Kidney capillary endothelial cell (primary cell): ENCODE measurements around the gene ARMC7.
"Not testable (repeated sequence)": the region's sequence is repeated elsewhere in the genome, so short reads cannot be mapped to it uniquely, and the experiment has no call there.

Experiments
- DNase-seq: peaks from one replicate; pipeline ENCODE4 v3.0.0-alpha.2; 2018; ENCODE audit warnings: low spot score

Gene ARMC7

DNA sequence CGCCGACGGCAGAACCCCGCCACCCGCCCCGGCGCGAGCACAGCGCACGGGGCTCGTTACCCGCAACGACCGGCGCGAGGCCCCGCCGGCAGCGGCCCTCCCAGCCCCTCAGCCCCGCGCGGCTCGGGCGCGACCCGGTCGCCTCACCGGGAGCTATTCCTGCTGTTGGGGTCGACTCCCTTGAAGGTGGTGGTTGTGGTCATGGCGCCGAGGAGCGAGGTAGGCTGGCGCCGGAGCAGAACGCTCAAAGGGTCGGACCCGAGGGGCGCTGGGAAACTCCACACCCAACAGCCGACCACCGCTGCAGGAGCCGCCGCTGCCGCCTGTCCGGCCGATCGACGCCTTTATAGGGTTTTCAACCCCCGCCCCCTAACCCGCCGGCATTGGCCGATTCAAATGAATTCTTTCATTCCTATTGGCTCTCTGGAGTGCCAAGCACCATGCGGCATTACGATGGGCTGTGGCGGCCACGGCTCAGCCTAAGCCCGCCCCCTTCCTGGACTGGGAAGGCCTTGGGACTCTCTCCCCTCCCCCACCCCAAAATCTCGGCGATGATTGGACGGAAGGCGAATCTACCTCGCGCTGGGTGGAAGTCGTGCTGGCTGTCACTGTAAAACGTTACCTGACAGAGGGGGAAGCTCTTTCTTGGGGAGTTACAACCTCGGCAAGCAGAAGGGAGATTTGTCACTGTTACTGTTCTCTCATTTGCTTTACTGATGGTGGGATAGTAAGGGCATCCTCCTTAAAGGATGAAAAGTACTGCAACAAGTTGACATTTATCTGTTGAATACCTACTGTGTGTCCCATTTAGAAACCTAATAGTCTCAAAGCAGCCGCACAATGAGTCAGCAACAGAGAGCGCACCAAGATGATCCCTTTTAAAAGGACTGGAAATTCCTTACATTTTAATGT, 44.7 kb downstream of the ARMC7 start, which contains the start of gene JPT1:
JPT1 (minus strand) TSS at position 318 of the 912 bp plus-strand sequence; CDS start at position 203, 115 bp downstream.
- peak; percentile 99 for DNase-seq

DNA sequence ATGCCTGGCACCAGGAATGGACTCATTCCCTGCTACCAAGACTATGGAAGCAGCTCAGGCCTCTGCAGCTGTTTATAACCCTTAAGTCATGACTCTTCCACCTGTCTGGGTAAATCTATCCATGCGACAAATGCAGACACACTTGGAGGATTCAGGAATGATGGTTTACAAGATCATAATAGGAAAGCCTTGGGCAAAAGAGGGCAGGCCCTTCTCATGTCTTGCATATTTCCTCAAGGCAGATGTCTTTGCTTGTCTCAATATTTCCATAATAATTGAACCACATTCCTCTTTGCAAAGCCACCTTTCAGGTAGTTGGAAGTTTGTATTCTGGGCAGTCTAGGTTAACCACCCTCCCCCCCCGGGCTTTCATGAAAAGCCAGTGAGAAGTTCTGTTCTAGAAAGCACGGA, 45.4 kb downstream of the ARMC7 start:
- DNase-seq: no peak

DNA sequence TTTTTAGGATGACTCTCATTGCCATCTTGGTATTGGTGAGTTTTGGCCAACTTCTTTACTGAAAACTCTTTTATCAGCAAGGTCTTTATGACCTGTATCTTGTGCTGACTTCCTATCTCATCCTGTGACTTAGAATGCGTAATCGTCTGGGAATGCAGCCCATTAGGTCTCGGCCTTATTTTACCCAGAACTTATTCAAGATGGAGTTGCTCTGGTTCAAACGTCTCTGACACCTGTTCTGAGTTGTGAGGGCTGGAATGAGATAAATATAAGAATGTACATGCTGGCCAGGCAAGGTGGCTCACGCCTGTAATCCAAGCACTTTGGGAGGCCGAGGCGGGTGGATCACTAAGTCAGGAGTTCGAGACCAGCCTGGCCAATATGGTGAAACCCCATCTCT, 48.7 kb downstream of the ARMC7 start:
- not testable (repeated sequence) for DNase-seq

DNA sequence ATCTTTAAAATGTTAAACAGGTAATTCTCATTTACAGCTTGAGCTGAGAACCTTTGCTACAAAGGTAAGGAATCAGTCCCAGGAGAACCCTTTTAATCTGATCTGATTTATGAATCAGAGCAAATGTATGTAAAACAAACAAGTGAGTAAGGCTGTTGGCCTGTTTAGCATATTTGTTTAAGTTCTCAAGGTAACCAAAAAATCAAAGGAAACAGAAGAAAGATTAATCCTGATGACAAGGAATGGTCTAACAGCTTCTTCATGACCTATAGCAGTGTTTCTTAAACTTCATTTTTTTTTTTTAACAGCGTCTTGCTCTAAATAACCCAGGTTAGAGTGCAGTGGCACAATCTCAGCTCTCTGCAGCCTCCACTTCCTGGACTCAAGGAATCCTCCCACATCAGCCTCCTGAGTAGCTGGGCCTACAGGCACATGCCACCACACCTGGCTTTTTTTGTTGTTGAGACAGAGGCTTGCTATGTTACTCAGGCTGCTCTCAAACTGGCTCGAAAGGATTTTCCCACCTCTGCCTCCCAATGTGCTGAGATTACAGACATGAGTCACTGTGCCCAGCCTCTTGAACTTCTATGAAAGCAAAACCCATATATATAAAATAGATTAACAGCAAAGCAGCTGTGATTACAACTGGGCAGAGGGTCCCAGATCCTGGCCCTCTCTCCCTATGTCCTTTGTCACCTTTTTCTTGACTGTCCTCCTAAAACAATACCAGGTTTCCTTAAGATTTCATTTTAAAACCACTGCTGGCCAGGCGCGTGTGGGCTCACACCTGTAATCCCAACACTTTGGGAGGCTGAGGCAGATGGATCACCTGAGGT, 49.6 kb downstream of the ARMC7 start:
- no peak for DNase-seq

DNA sequence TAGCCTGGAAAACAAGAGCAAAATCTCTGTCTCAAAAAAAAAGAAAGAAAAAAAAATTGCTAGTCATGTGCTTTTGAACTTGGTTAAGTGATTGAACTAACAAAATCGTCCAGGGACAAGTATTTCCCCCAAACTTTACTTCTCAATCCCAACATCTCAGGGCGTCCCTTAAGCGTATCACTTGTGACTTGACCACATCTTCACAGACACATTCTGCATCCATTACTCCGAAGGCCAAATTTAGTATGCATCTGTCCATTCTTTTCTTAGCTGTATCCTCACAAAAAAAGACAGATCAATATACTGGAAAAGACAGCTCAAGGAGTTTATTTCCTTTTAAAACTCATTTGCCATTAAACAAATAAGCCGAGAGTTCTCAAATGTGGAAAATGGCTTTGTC, 50.4 kb downstream of the ARMC7 start:
- DNase-seq: no peak

DNA sequence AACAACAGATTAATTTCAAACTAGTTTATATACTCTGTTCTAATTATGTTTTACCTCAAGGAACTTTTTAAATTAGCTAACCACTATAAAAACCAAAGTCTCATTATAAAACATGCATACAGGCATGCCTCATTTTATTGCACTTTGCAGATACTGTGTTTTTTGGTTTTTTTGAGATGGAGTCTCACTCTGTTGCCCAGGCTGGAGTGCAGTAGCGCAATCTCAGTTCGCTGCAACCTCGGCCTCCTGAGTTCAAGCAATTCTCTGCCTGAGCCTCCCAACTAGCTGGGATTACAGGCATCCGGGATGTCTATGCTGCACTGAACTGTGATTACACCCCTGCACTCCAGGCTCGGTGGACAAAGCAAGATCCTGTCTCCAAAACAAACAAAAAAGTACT, 53.3 kb downstream of the ARMC7 start:
- no peak for DNase-seq

DNA sequence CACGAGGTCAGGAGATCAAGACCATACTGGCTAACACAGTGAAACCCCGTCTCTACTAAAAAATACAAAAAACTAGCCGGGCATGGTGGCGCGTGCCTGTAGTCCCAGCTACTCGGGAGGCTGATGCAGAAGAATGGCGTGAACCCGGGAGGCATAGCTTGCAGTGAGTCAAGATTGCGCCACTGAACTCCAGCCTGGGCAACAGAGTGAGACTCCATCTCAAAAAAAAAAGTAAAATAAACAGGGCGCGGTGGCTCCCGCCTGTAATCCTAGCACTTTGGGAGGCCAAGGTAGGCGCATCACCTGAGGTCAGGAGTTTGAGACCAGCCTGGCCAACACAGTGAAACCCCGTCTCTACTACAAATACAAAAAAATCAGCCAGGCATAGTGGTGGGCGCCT, 54.8 kb downstream of the ARMC7 start:
- not testable (repeated sequence) for DNase-seq

- DNase-seq: no peak
Measured at GRCh38 chr17:75168998-75169397, 59.2 kb downstream of the ARMC7 start.

DNA sequence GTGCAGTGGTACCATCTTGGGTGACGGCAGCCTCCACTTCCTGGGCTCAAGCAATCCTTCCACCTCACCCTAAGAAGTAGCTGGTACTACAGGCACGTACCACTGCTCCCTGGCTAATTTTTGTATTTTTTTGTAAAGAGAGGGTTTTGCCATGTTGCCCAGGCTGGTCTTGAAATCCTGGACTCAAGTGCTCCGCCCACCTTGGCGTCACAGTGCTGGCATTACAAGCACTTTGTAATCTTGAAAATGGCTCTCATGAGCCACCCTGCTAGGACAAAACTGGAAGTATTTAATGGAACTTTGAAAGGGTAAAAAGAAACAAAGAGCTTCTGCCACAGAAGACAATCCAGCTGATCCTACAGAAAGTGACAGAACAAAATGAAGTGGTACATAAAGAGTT, 63.8 kb downstream of the ARMC7 start:
- DNase-seq: no peak

GRCh38 chr17:75174996-75175395, 65.2 kb downstream of the ARMC7 start:
- DNase-seq: no peak

GRCh38 chr17:75176625-75177024, 66.9 kb downstream of the ARMC7 start:
- DNase-seq: no peak

- DNase-seq: no peak
Measured at GRCh38 chr17:75178453-75178852, 68.7 kb downstream of the ARMC7 start.
